OCI-LY7 (cell line): ENCODE data around the gene GLE1. TPM values are rescaled to one million over a fixed set of nuclear protein-coding genes. Genes with fewer than 3 reads are reported as not detected.
A peak's percentile ranks its signal among the peaks of the same experiment; 100 is the strongest.
"Not testable (repeated sequence)": the region's sequence is repeated elsewhere in the genome, so short reads cannot be mapped to it uniquely, and the experiment has no call there.

Experiments
- BruUV-seq: library from RNA; stranded (reverse); fragments of 400-500 nt; replicated peaks from 2 replicates; lab custom pipeline; 2021; lab: Mats Ljungman, UMichigan
- CTCF ChIA-PET: fragments of 300-600 bp; sonication (Branson Sonifier 250); formaldehyde crosslinking; loops from one replicate; lab custom pipeline; 2022; ENCODE audit warnings: antibody characterized with exemption; ENCODE audit not compliant: unreplicated experiment; lab: Charles Lee
- POLR2A ChIA-PET: fragments of 300-600 bp; sonication (Branson Sonifier 250); formaldehyde crosslinking; loops from one replicate; lab custom pipeline; 2022; ENCODE audit warnings: antibody characterized with exemption; lab: Charles Lee
- DNase-seq: peaks from one replicate; pipeline ENCODE4 v3.0.0-alpha.2; 2015; ENCODE audit warnings: low spot score
- H2AFZ ChIP-seq: fragments of 200-600 bp; sonication (generic), shearing (Covaris generic); 2 replicates; pipeline ENCODE4 v1.6.1; 2014; ENCODE audit warnings: mild to moderate bottlenecking, antibody characterized with exemption, low read length, moderate library complexity
- H3K27ac ChIP-seq: fragments of 200-600 bp; sonication (generic); 2 replicates; pipeline ENCODE4 v1.5.1; 2014; ENCODE audit warnings: mixed run types, low read depth, mild to moderate bottlenecking, moderate library complexity, low read length, inconsistent platforms; ENCODE audit not compliant: poor library complexity, severe bottlenecking
- H3K36me3 ChIP-seq: fragments of 200-600 bp; sonication (generic); 2 replicates; pipeline ENCODE4 v1.6.1; 2014; ENCODE audit warnings: mild to moderate bottlenecking, antibody characterized with exemption, low read length, moderate library complexity, mixed read lengths; ENCODE audit not compliant: insufficient read depth
- H3K4me1 ChIP-seq: fragments of 200-600 bp; sonication (generic); 2 replicates; pipeline ENCODE4 v1.5.1; 2014; ENCODE audit warnings: mild to moderate bottlenecking, low read length; ENCODE audit not compliant: insufficient read depth, poor library complexity, severe bottlenecking
- H3K4me2 ChIP-seq: fragments of 200-600 bp; sonication (generic); 2 replicates; pipeline ENCODE4 v1.6.1; 2014; ENCODE audit warnings: mild to moderate bottlenecking, low read length
- H3K4me3 ChIP-seq: fragments of 200-600 bp; sonication (generic); 2 replicates; pipeline ENCODE4 v1.5.1; 2014; ENCODE audit warnings: mild to moderate bottlenecking, low read depth, low read length; ENCODE audit not compliant: poor library complexity, severe bottlenecking
- H3K79me2 ChIP-seq: fragments of 200-600 bp; sonication (generic); 2 replicates; pipeline ENCODE4 v1.6.1; 2016; ENCODE audit warnings: low read depth, mild to moderate bottlenecking, low read length, moderate library complexity, mixed read lengths; ENCODE audit not compliant: insufficient read depth
- H3K9me2 ChIP-seq: fragments of 200-600 bp; sonication (generic); 2 replicates; pipeline ENCODE4 v1.6.1; 2016; ENCODE audit warnings: mild to moderate bottlenecking, low read length, mixed read lengths; ENCODE audit not compliant: insufficient read depth
- H3K9me3 ChIP-seq: fragments of 200-600 bp; sonication (generic); 2 replicates; pipeline ENCODE4 v1.6.1; 2014; ENCODE audit warnings: mild to moderate bottlenecking, mixed run types, low read length, mixed read lengths
- H4K20me1 ChIP-seq: fragments of 200-600 bp; sonication (generic); 2 replicates; pipeline ENCODE4 v1.6.1; 2014; ENCODE audit warnings: mild to moderate bottlenecking, antibody characterized with exemption, low read length, moderate library complexity, mixed read lengths; ENCODE audit not compliant: insufficient read depth
- CTCF ChIP-seq: fragments of 200-600 bp; sonication (generic); conservative IDR thresholded peaks from 2 replicates; pipeline ENCODE4 v1.5.1; 2014; ENCODE audit warnings: mild to moderate bottlenecking, antibody characterized with exemption, low read length, moderate library complexity, mixed read lengths
- EZH2phosphoT487 ChIP-seq: fragments of 200-600 bp; sonication (generic); IDR thresholded peaks from 2 replicates; pipeline ENCODE4 v1.6.1; 2018; ENCODE audit warnings: low read depth, borderline replicate concordance, mild to moderate bottlenecking, mixed run types, antibody characterized with exemption, low read length, moderate library complexity, mixed read lengths
- intact Hi-C: fragments of 100-400 bp; cut with micrococcal nuclease; formaldehyde crosslinking; loops from one replicate; pipeline ENCODE4 v1.10.0; 2022; ENCODE audit not compliant: unreplicated experiment
- total RNA-seq, 2 experiments: library from RNA; depleted of rRNA in 1 of 2; stranded (reverse); fragments of >200 nt in 1 of 2; shearing (Covaris generic) in 1 of 2; gene quantifications; 2 replicates each; pipeline ENCODE4 v1.2.3, GENCODE V29; 2014 to 2022

Gene GLE1
- total RNA-seq, 2 experiments from 2014 or later: 30.8 to 45.2 TPM

DNA sequence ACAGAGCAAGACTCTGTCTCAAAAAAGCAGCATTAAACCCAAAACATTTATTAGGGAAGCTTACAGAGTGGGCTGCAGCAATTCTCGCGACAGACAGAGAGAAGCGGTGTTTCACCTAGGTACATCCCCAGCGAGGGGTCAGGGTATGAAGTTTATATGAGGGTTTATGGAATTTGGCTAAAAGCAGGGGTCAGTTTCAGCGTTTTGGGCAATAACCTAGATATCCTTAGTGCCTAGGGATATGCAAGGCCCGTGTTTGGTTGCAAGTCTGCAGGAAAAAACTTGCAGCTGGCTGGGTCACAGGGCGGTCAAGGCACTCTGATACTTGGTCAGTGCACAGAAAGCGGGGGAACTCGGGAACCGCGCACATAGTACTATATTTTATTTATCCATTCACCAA, 649 bp upstream of the GLE1 start:
- Histone ChIP-seq H4K20me1 (no peaks in the 10 kb centered on the region), H3K4me1 (peaks cover 13% of the 10 kb centered on the region), H3K9me2 (no peaks in the 10 kb centered on the region), H3K36me3 (peaks cover 48% of the 10 kb centered on the region), H3K9me3 (no peaks in the 10 kb centered on the region), H3K4me2 (peak overlapping the region; percentile 85), H3K27ac (peak overlapping the region; percentile 38), H2AFZ (peak overlapping the region; percentile 45; the same call in 1 of the 2 replicates), H3K79me2 (peaks cover 20% of the 10 kb centered on the region), H3K4me3 (peak overlapping the region; percentile 82)
- TF ChIP-seq EZH2phosphoT487: no peak
- TF ChIP-seq CTCF: no peak
- CTCF ChIA-PET: no interaction called here
- BruUV-seq: no TSS peak
- DNase-seq: no peak
- POLR2A ChIA-PET: no interaction called here
- intact Hi-C loops: loop anchor here (2.0 kb wide), 1 partner anchor 47 kb away; the partner anchor contains the start of gene ODF2

DNA sequence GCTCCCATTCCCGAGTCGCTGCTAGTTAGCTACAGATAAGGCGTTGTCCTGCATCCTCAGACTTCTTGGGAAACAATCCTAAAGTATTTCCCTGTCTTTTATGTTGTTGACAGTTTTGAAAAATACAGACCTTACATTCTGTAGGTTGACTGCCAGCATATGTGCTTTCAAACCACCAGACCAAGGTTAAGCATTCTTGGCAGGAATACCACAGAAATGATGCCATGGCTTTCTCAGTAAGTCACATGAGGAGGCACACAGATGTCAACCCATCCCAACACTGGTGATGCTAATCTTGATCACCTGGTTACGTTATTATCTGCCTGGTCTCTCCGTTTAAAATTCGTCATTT, 871 bp downstream of the GLE1 start:
- TSS peak; percentile 66 for BruUV-seq
- intact Hi-C loops: loop anchor here (1.0 to 2.0 kb wide), 2 partner anchors 47 to 49 kb away; partner anchors contain the start of genes ODF2 and SPTAN1
- no peak for DNase-seq

DNA sequence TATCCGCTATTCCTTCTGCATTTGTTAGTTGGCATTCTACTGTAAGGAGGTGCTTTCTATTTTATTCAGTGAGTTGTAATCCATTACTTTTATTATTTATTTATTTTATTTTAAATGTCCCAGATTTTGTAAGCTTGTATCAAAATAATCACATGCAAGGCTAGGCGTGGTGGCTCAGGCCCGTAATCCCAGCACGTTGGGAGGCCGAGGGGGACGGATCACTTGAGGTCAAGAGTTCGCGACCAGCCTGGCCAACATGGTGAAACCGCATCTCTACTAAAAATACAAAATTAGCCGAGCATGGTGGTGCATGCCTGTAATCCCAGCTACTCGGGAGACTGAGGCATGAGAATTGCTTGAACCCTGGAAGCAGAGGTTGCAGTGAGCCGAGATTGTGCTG, 1.4 kb downstream of the GLE1 start:
- H3K27ac ChIP-seq, H4K20me1 ChIP-seq, H3K9me3 ChIP-seq, DNase-seq, H2AFZ ChIP-seq, CTCF ChIA-PET, BruUV-seq, H3K9me2 ChIP-seq: not testable (repeated sequence)
- Histone ChIP-seq H3K79me2 (peaks cover 20% of the 10 kb centered on the region), H3K4me2 (peak overlapping the region; percentile 85), H3K4me1 (peaks cover 13% of the 10 kb centered on the region), H3K4me3 (peak overlapping the region; percentile 82), H3K36me3 (peaks cover 48% of the 10 kb centered on the region)
- intact Hi-C loops: loop anchor here (1.0 to 2.0 kb wide), 2 partner anchors 46 to 49 kb away; partner anchors contain the start of genes ODF2 and SPTAN1
- POLR2A ChIA-PET: interaction anchor here (0.6 kb wide), 1 partner anchor 15 kb away, joined by 3 read pairs; no protein-coding TSS in a partner anchor

More for the DNA sequence above, 871 bp downstream of the GLE1 start:
- CTCF ChIA-PET: no interaction called here
- H3K9me2 ChIP-seq: no peaks in the 10 kb centered on the region
- peak overlapping the region; percentile 82 for H3K4me3 ChIP-seq
- no peaks in the 10 kb centered on the region for H4K20me1 ChIP-seq
- H3K4me2 ChIP-seq: peak overlapping the region; percentile 85
- POLR2A ChIA-PET: interaction anchor here (0.6 to 1.2 kb wide), 5 partner anchors 12 to 138 kb away, joined by 3 to 5 read pairs (median 3); partner anchors contain the start of gene SPTAN1
- peaks cover 20% of the 10 kb centered on the region for H3K79me2 ChIP-seq
- no peak for TF ChIP-seq EZH2phosphoT487
- no peak for TF ChIP-seq CTCF
- no peaks in the 10 kb centered on the region for H3K9me3 ChIP-seq
- H2AFZ ChIP-seq: peak overlapping the region; percentile 45; the same call in 1 of the 2 replicates
- H3K4me1 ChIP-seq: peaks cover 13% of the 10 kb centered on the region
- no peak overlapping the region for H3K27ac ChIP-seq
- H3K36me3 ChIP-seq: peaks cover 48% of the 10 kb centered on the region
